ENCODE data around the gene CAMK2B. TPM values are rescaled to one million over a fixed set of nuclear protein-coding genes. Genes with fewer than 3 reads are reported as not detected.

The CAMK2B gene
- polyA plus RNA-seq, 1 donor, result 1.7 TPM

DNA sequence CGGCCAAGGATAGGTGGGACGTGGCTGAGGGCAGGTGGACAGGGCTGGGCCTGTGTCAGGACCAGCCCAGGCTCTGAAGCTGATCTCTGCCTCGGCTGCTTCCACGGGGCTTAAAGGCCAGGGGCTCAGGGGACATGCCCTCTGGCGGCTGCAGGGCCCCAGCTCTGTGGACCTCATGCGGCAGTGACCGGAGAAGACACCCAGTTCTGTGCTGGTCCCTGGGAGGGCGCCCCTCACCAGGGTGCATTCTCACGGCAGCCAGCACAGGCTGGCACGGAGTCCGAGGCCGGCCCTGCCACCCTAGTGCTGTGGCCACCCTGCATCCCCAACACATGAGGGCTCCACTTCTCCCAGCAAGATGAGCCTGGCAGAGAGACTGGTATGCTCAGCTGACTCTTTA, 94.3 kb downstream of the CAMK2B start:
- DNase-seq, result no peak

DNA sequence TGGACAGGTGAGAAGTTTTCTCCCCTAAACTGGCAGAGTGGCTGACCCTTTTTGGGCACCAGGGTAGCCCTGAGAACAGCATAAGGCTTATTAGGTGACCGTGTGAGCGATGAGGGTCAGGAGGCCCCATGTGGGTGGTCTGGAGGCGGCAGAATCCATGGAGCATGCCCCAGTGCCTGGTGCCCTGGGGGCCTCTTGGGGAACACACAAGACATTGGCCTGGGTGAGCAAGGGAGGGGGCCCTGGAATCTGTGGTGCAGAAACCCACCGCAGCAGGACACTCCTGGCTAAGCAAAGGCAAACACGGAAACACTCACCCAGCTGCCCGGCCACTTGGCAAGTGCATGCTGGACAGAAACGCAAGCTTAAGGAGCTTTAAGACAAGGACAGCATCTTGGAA, 95.1 kb downstream of the CAMK2B start:
- DNase-seq, result no peak

DNA sequence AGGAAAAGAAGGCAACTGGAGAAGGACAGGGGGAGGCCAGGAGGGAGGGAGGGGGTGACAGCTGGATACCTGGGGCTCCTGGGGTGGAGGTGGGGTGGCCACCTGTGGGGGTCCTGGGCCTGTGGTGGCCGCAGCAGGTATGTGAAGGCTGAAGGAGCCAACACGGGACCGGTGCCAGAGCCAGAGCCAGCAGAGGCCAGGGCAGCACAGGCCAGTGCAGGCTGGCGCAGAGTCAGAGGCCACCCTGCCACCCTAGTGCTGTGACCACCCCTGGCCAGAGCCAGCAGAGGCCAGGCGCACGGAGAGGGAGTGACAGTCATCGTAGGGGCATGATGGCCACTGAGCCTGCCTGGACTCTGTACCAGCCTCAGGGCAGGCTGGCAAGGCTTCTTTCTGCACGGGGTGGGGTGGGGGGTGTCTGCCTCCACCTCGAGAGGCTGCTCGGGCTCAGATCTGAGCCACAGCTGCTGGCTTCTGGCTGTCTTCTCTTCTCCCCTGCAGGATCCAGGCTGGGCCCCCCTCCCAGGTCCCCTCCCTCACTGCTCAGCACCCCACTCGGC, 95.8 kb downstream of the CAMK2B start:
- DNase-seq, result no peak

DNA sequence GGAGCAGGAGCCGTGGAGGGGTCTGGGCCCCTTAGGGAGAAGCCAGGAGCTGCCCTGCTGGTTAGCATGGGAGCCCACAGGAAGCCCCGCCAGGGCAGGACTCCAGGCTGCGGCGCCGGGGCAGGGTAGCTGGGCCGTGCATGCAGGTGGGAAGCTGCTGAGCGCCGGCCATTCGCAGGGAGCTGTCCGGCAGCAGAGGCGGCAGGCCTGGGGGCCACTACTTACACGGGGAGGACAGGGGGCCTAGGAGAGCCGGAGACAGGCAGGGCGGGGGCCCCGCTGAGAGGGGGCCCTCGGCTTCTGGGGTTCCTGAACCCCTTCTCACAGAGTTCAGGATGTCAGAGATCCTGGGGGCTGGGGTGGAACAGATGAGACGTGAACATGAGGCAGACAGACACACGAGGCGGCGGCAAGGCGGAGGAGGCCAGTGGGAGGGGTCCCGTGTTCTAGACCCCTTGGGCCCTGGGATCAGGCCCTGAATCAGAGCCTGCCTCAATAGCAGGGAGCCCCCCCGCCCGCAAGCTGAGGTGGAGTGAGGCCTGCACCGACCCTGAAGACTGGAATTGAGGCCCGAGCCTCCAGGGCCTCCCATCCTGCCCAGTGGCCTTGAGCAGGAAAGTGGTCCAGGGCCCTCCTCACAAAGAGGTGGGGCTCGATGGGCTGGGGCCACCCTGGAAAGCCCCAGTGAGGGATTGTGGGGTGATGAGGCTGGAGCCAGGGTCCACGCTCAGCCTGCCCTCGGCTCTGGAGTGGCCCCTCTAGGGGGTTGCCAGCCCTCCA, 96.6 kb downstream of the CAMK2B start:
- DNase-seq, result no peak

DNA sequence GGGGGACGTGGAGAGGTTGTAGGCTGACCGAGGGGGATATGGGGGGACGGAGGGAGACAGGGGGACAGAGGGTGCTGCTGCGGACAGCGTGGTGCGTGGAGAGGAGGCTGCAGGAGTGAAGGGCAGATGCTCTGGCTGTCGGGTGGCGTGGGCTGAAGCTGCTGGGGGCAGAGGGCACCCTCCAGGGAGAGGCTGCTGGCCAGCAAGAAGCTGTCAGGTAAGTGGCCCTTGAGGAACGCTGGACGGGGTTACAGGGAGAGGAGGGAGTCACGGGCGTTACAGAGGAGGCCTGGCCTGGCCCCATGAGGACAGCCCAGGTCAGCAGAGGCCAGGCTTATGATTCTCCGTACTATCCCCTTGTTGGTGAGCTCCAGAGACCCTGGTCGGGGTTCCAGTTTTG, 97.5 kb downstream of the CAMK2B start:
- DNase-seq, result no peak

DNA sequence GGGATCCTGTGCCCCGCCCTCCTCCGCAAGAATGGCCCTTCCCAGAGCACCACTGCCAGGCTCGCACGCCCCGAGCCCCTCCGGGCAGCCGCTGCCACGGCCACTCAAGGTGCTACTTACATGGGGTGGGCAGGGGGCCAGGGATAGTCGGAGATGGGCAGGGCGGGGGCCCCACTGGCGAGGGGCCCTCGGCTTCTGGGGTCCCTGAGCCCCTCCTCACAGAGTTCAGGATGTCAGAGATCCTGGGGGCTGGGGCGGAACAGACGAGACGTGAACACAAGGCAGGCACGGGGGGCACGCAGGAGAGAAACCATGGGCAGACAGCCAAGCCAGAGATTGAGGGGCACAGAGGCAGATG, 99.0 kb downstream of the CAMK2B start:
- no peak for DNase-seq

DNA sequence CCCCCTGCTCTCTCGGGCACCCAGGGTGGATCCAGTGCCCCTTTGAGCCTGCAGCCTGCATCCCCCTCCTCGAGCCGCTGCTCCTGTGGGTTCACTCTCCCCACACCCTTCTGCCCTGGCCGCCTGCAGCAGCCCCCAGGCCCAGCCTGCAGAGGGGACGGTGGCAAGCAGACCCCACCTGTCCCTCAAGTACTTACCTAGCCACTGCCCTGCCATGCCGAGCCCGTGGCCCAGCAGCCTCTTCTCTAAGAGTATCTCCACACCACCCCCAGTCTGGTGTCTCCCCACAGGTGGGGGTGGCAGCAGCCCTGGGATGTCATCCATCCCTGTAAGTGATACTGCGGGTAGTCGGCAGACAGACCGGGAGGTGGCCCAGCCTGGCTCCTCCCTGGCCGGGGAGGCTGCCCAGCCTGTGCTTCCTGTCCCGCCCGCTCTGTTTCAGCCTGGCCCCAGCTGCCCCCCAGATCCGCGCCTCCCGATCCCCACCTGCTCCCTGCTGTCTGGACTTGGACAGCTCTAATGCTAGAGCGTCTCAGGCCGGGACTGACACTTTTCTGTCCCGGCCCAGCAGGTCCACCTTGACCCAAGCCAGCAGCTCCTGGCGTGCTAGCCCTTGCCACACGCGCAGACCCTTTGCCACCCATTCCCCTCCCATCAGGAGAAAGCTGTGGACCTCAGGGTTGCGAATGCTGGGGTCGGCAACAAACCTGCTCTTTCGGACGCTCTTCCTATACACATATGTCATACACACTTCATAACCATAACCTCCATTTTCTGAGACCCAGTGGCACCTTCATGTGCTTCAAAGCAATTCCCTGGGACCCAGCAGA, 99.6 kb downstream of the CAMK2B start:
- DNase-seq, result no peak

DNA sequence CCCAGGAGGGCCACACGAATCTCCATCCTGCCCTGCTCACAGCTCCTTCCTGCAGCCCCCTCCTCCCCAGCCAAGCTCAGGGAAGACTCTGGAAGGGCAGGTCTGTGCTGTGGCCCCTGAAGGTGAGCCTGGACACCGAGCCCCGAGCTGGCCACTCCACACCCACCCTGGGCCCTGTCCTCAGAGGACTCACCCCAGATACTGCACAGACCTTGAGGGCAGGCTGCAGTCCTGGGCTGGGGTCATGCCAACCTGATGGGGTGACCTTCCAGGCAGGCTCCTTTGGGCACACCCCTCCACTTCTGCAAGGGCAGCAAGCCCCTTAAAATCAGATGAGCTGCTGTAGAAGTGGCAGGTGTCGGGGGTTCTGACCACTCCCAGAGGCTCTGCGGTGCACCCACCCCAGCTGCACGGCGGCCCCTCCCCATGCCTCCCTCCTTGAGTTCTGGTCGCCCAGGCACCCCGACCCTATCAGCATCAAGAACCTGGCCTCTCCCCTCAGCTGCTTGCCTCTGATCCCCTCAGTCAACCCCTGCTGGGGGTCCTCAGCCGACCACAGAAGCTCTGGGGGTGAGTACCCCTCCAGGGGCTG, 100.3 kb downstream of the CAMK2B start:
- DNase-seq, result no peak

DNA sequence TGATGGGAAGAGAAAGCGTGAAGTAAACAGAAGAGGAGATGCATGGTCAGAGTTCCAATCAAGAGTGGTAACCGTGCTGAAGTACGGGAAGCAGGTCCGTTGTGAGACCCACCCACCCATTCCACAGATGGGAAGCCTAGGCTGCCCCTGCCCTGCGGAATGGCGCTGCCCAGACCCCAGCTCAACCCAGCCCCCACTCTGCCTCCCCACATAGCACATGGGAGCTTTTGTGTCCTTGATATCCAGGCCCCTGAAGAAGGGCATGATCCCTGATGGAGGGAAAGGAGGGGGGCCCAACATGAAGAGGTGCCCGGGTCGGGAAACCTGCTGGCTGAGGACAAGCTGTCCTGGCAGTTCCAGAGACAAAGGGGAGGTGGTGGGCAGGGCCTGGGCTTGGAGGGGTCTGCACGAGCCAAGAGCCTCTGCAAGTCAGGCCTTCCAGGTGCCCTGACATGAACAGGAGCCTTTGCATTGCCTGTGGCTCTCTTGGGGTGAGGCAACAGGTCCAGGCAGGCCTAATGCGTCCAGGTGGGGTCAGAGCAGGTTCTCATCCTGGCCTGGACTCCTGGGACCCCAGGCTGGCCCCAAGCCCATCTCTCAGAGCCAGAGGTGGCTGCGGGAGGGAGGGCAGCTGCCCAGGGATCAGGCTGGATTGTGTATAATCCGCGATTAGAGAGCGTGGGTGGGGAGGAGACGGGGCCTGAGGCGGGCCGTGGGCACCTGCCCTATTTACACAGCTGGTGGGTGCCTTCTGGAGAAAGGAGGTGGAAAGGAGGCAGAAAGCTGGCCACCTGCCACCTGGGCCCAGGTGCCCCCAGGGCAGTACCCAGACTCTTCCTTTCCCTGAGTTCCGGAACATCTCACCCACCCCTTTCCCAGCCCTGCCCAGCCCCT, 101.1 kb downstream of the CAMK2B start:
- DNase-seq, result no peak

DNA sequence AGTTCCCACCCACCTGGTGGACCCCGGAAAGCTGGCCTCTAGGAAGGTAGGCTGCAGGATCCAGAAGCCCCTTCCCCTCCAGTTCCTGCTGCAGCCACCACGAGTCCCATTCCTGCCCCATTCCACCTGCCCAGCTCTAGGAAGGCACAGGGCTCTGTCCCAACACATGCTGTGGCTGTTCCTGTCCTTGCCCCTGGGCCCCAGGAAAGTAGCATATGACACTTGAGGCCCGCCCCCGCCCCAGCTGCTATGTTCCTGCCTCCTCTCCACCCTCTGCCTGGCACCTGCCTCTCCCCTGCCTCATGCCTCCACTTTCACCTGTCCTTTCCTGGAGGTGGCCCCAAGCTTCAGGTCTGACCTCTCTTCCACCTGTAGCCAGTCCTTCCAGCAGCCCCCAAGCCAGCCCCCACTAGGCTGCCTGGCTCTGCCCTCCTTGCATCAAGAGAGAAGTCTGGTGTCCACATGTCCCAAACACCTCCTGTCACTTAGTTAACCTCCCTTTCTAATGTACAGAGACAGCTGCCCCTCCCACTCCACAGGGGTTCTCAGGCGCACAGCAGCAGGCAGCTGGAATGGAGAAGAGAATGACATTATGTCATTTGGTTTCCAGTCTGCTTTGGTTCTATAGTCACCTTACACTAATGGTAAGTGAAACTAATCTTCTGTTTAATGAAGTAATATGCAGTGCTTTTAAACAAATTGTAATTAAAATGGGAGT, 101.9 kb downstream of the CAMK2B start:
- DNase-seq, result no peak

DNA sequence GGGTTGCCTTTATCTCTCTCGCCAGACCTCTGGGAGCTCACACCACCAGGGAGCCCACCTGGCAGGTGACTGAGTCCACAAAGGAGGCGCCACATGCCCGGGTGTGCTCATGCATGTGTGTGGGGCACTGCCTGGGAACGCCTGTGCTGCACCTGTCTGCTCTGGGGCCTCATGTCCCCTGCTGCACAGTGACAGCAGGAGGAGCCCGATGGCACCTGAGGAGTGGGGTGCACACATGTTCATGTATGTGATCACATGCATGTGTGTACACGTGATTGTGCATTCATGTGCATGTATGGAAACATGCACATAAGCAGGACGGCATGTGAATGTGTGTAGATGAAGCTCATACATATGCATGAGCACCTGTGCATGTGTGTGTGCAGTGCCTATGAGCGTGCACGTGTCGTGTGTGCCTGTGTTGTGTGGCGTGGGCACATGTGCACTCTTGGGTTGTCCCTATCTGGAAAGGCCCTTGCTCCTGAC, 102.6 kb downstream of the CAMK2B start:
- DNase-seq, result no peak

DNA sequence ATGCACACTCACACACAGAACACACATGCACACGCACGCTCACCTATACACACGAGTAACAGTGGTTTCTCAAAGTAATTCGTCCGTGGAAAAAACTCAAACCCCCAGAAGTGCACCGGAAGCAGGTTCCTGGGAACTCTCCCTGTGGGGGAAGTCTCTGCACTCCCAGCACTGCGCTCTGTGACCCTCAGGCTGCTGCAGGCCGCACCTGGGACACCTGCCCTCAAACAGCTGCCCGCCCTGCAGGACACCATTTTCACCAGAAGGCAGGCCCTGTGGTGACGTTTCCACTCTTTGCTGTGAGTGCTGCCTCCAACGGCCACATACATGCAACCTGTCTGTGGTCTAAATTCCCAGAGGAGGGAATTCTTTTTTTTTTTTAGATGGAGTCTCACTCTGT, 103.3 kb downstream of the CAMK2B start:
- DNase-seq, result no peak

DNA sequence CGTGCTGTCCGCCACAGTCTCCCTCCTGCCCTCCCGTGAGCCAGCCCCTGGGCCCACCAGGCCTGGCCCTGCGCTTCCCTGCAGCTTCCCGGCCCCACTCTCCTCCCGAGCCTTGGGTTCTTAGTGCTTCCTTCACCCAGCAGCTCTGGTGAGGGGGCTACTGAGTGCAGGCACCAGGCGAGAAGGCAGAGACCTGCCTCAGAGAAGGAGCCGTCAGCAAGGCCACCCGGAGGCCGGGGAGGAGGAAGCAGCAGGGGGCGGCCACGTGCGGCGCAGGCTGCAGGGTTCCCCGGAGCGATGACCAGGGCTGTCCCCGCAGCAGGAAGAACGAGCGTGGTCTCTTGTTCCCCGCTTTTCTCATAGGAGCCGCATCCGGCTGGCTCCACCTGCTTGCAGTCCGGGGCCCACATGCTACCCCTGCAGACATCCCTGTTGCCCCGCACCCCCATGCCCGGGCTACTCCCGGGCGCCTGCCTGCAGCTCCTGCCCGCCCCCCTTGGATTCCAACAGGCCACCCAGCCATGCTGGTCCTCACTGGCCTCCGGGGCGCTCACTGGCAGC, 104.1 kb downstream of the CAMK2B start:
- no peak for DNase-seq

DNA sequence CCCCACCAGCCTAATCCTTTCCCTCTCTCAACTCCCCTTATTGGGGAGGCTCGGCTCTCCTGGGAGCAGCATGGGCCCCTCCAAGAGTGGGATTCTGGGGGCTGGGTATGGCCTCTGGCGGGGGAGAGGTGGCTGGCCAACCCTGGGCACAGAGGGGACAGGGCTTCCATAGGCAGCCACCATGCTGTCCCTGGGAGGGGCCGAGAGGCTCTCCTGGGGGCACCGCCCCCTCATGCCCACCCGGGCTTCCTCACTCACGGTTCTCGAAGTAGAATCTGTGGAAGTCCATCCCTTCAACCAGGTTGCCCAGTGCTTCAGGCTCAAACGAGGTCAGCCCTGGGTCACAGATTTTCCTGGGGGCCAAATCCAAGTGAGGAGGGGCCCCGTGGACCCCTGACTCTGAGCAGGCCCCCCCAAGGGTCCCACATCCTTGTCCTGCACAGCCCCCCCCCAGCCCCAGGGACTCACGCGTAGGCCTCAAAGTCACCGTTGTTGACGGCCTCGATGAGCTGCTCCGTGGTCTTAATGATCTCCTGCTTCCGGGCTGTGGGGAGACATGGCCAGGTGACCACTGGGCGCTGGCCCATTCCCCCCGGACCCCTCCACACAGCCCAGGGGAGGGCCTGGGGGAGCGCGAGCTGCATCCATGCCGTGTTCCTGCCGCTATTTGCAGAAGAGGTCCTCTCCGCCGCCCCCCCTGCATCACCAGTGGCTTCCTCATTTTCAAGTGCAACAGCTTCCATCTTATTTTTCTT, 104.9 kb downstream of the CAMK2B start:
- DNase-seq, result no peak

DNA sequence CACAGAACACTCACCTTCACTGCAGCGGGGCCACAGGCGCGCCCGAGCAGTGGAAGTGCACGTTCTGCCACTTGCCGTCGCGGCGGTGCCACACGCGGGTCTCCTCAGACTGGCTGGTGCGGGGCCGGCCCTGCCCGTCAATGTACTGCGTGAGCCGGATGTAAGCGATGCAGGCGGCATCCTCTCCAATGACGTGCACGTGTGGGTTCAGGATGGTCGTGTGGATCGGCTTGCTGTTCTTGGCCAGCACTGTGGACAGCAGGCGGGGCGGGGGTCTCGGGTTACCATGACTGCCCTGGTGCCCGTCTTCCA, 105.4 kb downstream of the CAMK2B start:
- no peak for DNase-seq

DNA sequence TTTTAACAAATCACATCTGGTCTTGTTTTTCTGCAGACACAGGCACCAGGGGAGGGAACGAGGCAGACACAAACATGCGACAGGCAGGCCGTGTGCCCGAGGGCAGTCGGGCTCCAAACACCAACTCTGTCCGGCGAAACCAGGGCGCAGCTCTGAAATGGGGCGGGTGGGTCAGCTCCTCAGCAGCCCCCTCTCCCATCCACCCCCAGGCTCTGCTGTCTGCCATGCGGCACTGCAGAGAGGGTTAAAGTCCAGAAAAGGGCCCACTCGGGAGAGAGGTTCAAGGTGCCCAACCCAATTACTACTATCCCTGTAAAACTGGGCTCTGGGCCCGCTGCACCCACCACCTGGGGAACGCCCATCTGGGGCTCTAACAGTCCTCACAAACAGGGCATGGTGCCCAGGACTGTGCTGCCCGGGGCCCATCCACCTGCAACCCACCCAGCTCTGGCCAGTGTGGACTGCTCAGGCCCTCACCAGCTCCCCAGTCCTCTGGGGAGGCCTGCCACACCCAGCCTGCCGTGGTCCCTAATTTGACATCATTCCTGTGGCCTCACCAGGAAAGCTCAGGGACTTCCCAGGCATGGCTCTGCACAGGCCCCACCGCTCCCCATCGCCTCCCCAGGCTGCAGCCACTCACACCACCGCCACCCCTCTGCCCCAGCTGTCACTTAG, 105.9 kb downstream of the CAMK2B start:
- DNase-seq, result no peak

DNA sequence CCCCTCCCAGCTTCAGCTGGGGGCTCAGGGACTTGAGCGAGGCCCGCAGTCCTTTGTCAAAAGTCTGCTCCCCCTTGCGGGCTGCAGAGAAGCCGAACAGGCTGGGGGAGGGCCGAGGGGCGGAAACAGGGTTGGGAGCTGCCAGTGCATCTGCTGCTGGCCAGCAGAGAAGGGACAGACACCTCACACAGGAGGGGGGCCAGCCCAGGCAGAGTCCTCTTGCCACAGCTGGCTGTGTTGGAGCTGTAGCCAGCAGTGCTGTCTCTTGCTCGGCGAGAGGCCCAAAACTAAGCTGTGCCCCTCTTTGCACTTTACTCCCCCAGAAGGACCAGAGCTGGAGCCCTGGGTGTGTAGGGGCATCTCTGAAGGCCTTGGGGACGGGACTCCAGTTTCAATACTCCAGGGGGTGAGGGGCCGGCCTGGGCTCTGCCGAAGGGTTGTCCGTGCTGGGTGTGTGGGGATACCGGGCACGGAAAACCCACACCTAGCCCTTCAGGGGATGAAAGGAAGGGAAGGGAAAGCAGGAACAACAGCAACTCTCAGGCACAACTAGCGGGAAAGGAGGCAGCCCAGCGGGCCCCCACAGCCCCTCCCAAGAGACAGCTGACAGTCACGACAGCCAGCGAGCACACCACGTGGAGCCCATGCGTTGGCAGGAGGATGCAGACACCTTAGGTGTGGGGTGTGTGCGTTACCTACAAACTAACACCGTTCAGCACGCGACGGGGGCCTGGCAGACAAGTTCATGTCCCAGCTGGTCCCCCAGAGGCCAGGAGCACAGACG, 106.8 kb downstream of the CAMK2B start:
- no peak for DNase-seq

DNA sequence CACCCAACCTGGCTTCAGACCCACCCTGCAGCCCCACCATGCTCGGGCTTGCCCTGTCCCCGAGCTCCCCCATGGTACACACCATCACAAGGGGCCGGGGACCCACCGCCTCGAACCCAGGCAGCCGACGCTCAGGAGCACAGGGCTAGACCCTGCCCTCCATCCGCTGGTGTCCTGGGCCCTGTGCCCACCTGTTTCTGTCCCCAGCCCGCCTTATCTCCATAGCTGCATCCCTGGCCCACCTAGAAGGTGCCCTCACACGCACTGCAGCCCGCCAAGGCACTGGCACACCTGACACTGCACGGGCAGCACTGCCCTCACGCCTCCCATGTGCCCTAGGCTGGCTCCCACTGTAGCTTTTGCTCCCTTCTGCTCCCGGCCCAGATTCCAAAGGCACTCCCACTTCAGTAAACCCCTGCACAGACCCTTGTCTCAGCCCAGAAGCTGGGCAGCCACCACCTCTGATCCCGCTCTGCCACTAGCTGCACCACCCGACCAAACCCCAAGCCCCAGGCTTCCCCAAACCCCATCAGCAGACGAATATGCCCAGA, 107.5 kb downstream of the CAMK2B start:
- no peak for DNase-seq
